SK-N-SH (cell line): ENCODE results near the gene GATAD2B. TPM values are rescaled to one million over a fixed set of nuclear protein-coding genes. Genes with fewer than 3 reads are reported as not detected.
A peak's percentile ranks its signal among the peaks of the same experiment; 100 is the strongest.

Experiments used
- CTCF ChIA-PET: fragments of 300-600, 350-600 bp; formaldehyde crosslinking; extraction: SDS; loops from one replicate; lab custom pipeline; 2021; lab: Yijun Ruan, JAX
- POLR2A ChIA-PET: fragments of 350-600 bp; sonication (Branson Sonifier 250); formaldehyde crosslinking; extraction: SDS; loops from one replicate; lab custom pipeline; 2020; ENCODE audit warnings: antibody characterized with exemption, inconsistent platforms; lab: Yijun Ruan, JAX
- DNase-seq: peaks from one replicate; pipeline ENCODE4 v3.0.0; 2012
- H2AFZ ChIP-seq: fragments of 200-600 bp; sonication (generic); 2 replicates; pipeline ENCODE4 v1.8.1; 2016; ENCODE audit warnings: antibody characterized with exemption, mild to moderate bottlenecking, low read depth
- H3F3A ChIP-seq: fragments of 200-600 bp; sonication (generic); replicated peaks from 2 replicates; pipeline ENCODE3; 2016; ENCODE audit warnings: antibody characterized with exemption, mild to moderate bottlenecking; ENCODE audit not compliant: insufficient read depth
- H3K27ac ChIP-seq, 2 experiments: fragments of 200-500 bp in 1 of 2; fragments of 200-600 bp in 1 of 2; sonication (Bioruptor generic) in 1 of 2; sonication (generic), shearing (Covaris generic) in 1 of 2; 2 replicates each; pipeline versions ENCODE4 v1.5.1 to v1.6.1; 2014 to 2016; ENCODE audit warnings: low read depth in 2 of 2, inconsistent platforms in 1 of 2, low read length in 1 of 2, mild to moderate bottlenecking in 1 of 2, mixed read lengths in 1 of 2
- H3K27me3 ChIP-seq: fragments of 200-600 bp; sonication (generic), shearing (Covaris generic); 2 replicates; pipeline ENCODE4 v1.6.1; 2016; ENCODE audit warnings: mixed run types; ENCODE audit not compliant: insufficient read depth
- H3K36me3 ChIP-seq, 2 experiments: fragments of 200-500 bp in 1 of 2; fragments of 200-600 bp in 1 of 2; sonication (Bioruptor generic) in 1 of 2; sonication (generic) in 1 of 2; replicated peaks in 1 of 2; 2 replicates each; pipeline versions ENCODE3 to v1.5.1; 2014 to 2016; ENCODE audit warnings: low read length in 1 of 2, mild to moderate bottlenecking in 1 of 2; ENCODE audit not compliant: insufficient read depth in 2 of 2, control insufficient read depth in 1 of 2
- H3K4me1 ChIP-seq, 2 experiments: fragments of 200-500 bp in 1 of 2; fragments of 200-600 bp in 1 of 2; sonication (Bioruptor generic) in 1 of 2; sonication (generic), shearing (Covaris generic) in 1 of 2; 2 replicates each; pipeline versions ENCODE4 v1.5.1 to v1.6.1; 2014 to 2016; ENCODE audit warnings: low read depth in 1 of 2, low read length in 1 of 2, mixed run types in 1 of 2; ENCODE audit not compliant: insufficient read depth in 2 of 2, control insufficient read depth in 1 of 2
- H3K4me2 ChIP-seq: fragments of 200-600 bp; sonication (generic), shearing (Covaris generic); 2 replicates; pipeline ENCODE4 v1.6.1; 2017; ENCODE audit warnings: mixed run types
- H3K4me3 ChIP-seq, 2 experiments: fragments of 200-500 bp in 1 of 2; fragments of 200-600 bp in 1 of 2; sonication (Bioruptor generic) in 1 of 2; sonication (generic), shearing (Covaris generic) in 1 of 2; 2 replicates each; pipeline versions ENCODE4 v1.5.1 to v1.8.1; 2014 to 2016; ENCODE audit warnings: low read depth in 2 of 2, inconsistent platforms in 1 of 2, low read length in 1 of 2, mild to moderate bottlenecking in 1 of 2, mixed read lengths in 1 of 2, moderate library complexity in 1 of 2
- H3K79me2 ChIP-seq: fragments of 200-600 bp; sonication (generic); 2 replicates; pipeline ENCODE4 v1.8.1; 2017; ENCODE audit warnings: mild to moderate bottlenecking; ENCODE audit not compliant: insufficient read depth
- H3K9ac ChIP-seq: fragments of 200-600 bp; sonication (generic); 2 replicates; pipeline ENCODE4 v1.6.1; 2017; ENCODE audit warnings: mixed run types
- H3K9me2 ChIP-seq: fragments of 200-600 bp; sonication (generic); 2 replicates; pipeline ENCODE4 v1.6.1; 2017; ENCODE audit warnings: mixed run types
- H3K9me3 ChIP-seq: fragments of 200-600 bp; sonication (generic); 2 replicates; pipeline ENCODE4 v1.6.1; 2017; ENCODE audit warnings: mixed run types, mild to moderate bottlenecking, moderate library complexity
- H4K20me1 ChIP-seq: fragments of 200-600 bp; sonication (generic); 2 replicates; pipeline ENCODE4 v1.6.1; 2017; ENCODE audit warnings: mild to moderate bottlenecking, mixed run types; ENCODE audit not compliant: insufficient read depth
- FOXM1 ChIP-seq: IDR thresholded peaks from 2 replicates; pipeline ENCODE4 v1.4.0; 2012; ENCODE audit warnings: low read depth, mild to moderate bottlenecking
- GABPA ChIP-seq: IDR thresholded peaks from 2 replicates; pipeline ENCODE4 v1.4.0; 2012; ENCODE audit warnings: low read depth, mild to moderate bottlenecking
- JUND ChIP-seq: IDR thresholded peaks from 2 replicates; pipeline ENCODE4 v1.4.0; 2012
- NFIC ChIP-seq: IDR thresholded peaks from 2 replicates; pipeline ENCODE4 v1.4.0; 2012; ENCODE audit warnings: borderline replicate concordance
- NRF1 ChIP-seq: IDR thresholded peaks from 2 replicates; pipeline ENCODE4 v1.6.1; 2012; ENCODE audit warnings: low read depth, mild to moderate bottlenecking, low read length
- POLR2AphosphoS5 ChIP-seq: IDR thresholded peaks from 2 replicates; pipeline ENCODE4 v1.6.1; 2012; ENCODE audit warnings: low read depth, low read length
- SIN3A ChIP-seq: IDR thresholded peaks from 2 replicates; pipeline ENCODE4 v1.6.1; 2012; ENCODE audit warnings: low read depth, mild to moderate bottlenecking, low read length, moderate library complexity, borderline replicate concordance
- WGBS: methylation state at CpG from one replicate; pipeline ENCODE4 v1.1.6; 2017; ENCODE audit warnings: low lambda C conversion rate; 5-methylcytosine and 5-hydroxymethylcytosine counted together
- polyA plus RNA-seq, 3 experiments: library from polyadenylated mRNA; depleted of rRNA; stranded (reverse); fragments of >200 nt; gene quantifications; 2 replicates each; pipeline ENCODE4 v1.2.3, GENCODE V29; 2012
- TF ChIP-seq, protein P1 (sequence below): IDR thresholded peaks from 2 replicates; pipeline ENCODE4 v1.4.0; 2012; ENCODE audit warnings: low read depth, borderline replicate concordance
- TF ChIP-seq, protein P2 (sequence below): fragments of 200-600 bp; sonication (generic); IDR thresholded peaks from 2 replicates; pipeline ENCODE4 v1.6.1; 2017; ENCODE audit warnings: antibody characterized with exemption, mild to moderate bottlenecking, moderate library complexity
- TF ChIP-seq, protein P3 (sequence below): IDR thresholded peaks from 2 replicates; pipeline ENCODE4 v1.4.0; 2012; ENCODE audit warnings: low read depth, borderline replicate concordance

The GATAD2B gene
- polyA plus RNA-seq, 1 of the 3 experiments (the other 2 are of a cell fraction): 2.8 TPM

GRCh38 chr1:153944005-153944826, 21.4 kb upstream of the GATAD2B start:
- ChIA-PET CTCF (interaction anchor here (0.7 to 5.1 kb wide), 7 partner anchors 15 to 147 kb away, joined by 3 to 46 read pairs (median 12); partner anchors contain the start of genes CREB3L4, RAB13 and SLC39A1), POLR2A (interaction anchor here (0.6 to 2.0 kb wide), 4 partner anchors 12 to 46 kb away, joined by 3 to 6 read pairs (median 4); partner anchors contain the start of genes GATAD2B and RPS27)
- Histone ChIP-seq H4K20me1 (no peaks in the 10 kb centered on the region), H3K36me3 (peaks cover 7 to 57% of the 10 kb centered on the region in 2 experiments), H3K9me2 (no peaks in the 10 kb centered on the region), H3K4me3 (no peak overlapping the region), H3F3A (peaks cover 4% of the 10 kb centered on the region), H3K4me2 (peak overlapping the region; percentile 95), H3K4me1 (peaks cover 3 to 17% of the 10 kb centered on the region in 2 experiments; a peak in 2 of 4 replicates), H3K9me3 (no peaks in the 10 kb centered on the region), H3K79me2 (peaks cover 30% of the 10 kb centered on the region), H2AFZ (no peak overlapping the region), H3K27me3 (no peaks in the 10 kb centered on the region), H3K27ac (no peak overlapping the region; a peak in 1 of 4 replicates), H3K9ac (no peak overlapping the region)
- no peak for TF ChIP-seq JUND
- TF ChIP-seq, protein P1, sequence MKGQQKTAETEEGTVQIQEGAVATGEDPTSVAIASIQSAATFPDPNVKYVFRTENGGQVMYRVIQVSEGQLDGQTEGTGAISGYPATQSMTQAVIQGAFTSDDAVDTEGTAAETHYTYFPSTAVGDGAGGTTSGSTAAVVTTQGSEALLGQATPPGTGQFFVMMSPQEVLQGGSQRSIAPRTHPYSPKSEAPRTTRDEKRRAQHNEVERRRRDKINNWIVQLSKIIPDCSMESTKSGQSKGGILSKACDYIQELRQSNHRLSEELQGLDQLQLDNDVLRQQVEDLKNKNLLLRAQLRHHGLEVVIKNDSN: no peak
- TF ChIP-seq, protein P2, sequence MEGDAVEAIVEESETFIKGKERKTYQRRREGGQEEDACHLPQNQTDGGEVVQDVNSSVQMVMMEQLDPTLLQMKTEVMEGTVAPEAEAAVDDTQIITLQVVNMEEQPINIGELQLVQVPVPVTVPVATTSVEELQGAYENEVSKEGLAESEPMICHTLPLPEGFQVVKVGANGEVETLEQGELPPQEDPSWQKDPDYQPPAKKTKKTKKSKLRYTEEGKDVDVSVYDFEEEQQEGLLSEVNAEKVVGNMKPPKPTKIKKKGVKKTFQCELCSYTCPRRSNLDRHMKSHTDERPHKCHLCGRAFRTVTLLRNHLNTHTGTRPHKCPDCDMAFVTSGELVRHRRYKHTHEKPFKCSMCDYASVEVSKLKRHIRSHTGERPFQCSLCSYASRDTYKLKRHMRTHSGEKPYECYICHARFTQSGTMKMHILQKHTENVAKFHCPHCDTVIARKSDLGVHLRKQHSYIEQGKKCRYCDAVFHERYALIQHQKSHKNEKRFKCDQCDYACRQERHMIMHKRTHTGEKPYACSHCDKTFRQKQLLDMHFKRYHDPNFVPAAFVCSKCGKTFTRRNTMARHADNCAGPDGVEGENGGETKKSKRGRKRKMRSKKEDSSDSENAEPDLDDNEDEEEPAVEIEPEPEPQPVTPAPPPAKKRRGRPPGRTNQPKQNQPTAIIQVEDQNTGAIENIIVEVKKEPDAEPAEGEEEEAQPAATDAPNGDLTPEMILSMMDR: no peak
- TF ChIP-seq SIN3A: no peak
- TF ChIP-seq GABPA: no peak
- TF ChIP-seq FOXM1: no peak
- no peak for TF ChIP-seq NRF1
- TF ChIP-seq POLR2AphosphoS5: no peak
- TF ChIP-seq NFIC: no peak
- TF ChIP-seq, protein P3, sequence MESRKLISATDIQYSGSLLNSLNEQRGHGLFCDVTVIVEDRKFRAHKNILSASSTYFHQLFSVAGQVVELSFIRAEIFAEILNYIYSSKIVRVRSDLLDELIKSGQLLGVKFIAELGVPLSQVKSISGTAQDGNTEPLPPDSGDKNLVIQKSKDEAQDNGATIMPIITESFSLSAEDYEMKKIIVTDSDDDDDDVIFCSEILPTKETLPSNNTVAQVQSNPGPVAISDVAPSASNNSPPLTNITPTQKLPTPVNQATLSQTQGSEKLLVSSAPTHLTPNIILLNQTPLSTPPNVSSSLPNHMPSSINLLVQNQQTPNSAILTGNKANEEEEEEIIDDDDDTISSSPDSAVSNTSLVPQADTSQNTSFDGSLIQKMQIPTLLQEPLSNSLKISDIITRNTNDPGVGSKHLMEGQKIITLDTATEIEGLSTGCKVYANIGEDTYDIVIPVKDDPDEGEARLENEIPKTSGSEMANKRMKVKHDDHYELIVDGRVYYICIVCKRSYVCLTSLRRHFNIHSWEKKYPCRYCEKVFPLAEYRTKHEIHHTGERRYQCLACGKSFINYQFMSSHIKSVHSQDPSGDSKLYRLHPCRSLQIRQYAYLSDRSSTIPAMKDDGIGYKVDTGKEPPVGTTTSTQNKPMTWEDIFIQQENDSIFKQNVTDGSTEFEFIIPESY: no peak
- 87% methylated on average over 14 of the region's 15 CpGs for WGBS
- DNase-seq: peak; percentile 56
